Mesendoderm (in vitro differentiated cells): Measurements from ENCODE around the gene GOLGA8N.
"Not testable (repeated sequence)": the region's sequence is repeated elsewhere in the genome, so short reads cannot be mapped to it uniquely, and the experiment has no call there.

ENCODE experiments used
- DNase-seq: peaks from one replicate; pipeline ENCODE4 v3.0.0; 2013
- H2AK5ac ChIP-seq: 2 replicates; pipeline ENCODE4 v1.6.1; 2013; ENCODE audit warnings: low read length, inconsistent platforms
- H2BK120ac ChIP-seq: 2 replicates; pipeline ENCODE4 v1.6.1; 2013; ENCODE audit warnings: low read depth, mild to moderate bottlenecking, low read length, moderate library complexity, mixed read lengths
- H2BK15ac ChIP-seq: replicated peaks from 2 replicates; pipeline ENCODE4 v1.6.1; 2013; ENCODE audit warnings: low read depth, mild to moderate bottlenecking, moderate library complexity
- H2BK5ac ChIP-seq: 2 replicates; pipeline ENCODE4 v1.6.1; 2013; ENCODE audit warnings: low read length, inconsistent platforms
- H3K18ac ChIP-seq: 2 replicates; pipeline ENCODE4 v1.6.1; 2013; ENCODE audit warnings: mild to moderate bottlenecking, low read length, mixed read lengths
- H3K23ac ChIP-seq: one replicate; pipeline ENCODE4 v1.6.1; 2013; ENCODE audit warnings: low read length
- H3K27ac ChIP-seq: 2 replicates; pipeline ENCODE4 v1.5.1; 2013; ENCODE audit warnings: low read depth, mild to moderate bottlenecking, inconsistent platforms, low read length, moderate library complexity
- H3K27me3 ChIP-seq: 2 replicates; pipeline ENCODE4 v1.6.1; 2013; ENCODE audit warnings: low read length, control low read depth, mild to moderate bottlenecking, inconsistent platforms; ENCODE audit not compliant: insufficient read depth, poor library complexity
- H3K36me3 ChIP-seq: 2 replicates; pipeline ENCODE4 v1.6.1; 2013; ENCODE audit warnings: low read length, inconsistent platforms; ENCODE audit not compliant: control insufficient read depth, insufficient read depth
- H3K4ac ChIP-seq: one replicate; pipeline ENCODE4 v1.6.1; 2013; ENCODE audit warnings: low read depth, mild to moderate bottlenecking, low read length, moderate library complexity
- H3K4me1 ChIP-seq: 2 replicates; pipeline ENCODE4 v1.6.1; 2013; ENCODE audit warnings: low read depth, low read length, inconsistent platforms; ENCODE audit not compliant: control insufficient read depth
- H3K4me2 ChIP-seq: 2 replicates; pipeline ENCODE4 v1.6.1; 2013; ENCODE audit warnings: low read length
- H3K4me3 ChIP-seq: 2 replicates; pipeline ENCODE4 v1.5.1; 2013; ENCODE audit warnings: mild to moderate bottlenecking, low read length
- H3K56ac ChIP-seq: one replicate; pipeline ENCODE4 v1.6.1; 2013; ENCODE audit warnings: low read length
- H3K79me1 ChIP-seq: 2 replicates; pipeline ENCODE4 v1.6.1; 2013; ENCODE audit warnings: low read length, inconsistent platforms
- H3K79me2 ChIP-seq: 2 replicates; pipeline ENCODE4 v1.6.1; 2013; ENCODE audit warnings: mild to moderate bottlenecking, low read length; ENCODE audit not compliant: control insufficient read depth, insufficient read depth
- H3K9ac ChIP-seq: 2 replicates; pipeline ENCODE4 v1.6.1; 2013; ENCODE audit warnings: low read length, inconsistent platforms
- H4K5ac ChIP-seq: one replicate; pipeline ENCODE4 v1.6.1; 2013; ENCODE audit warnings: low read length
- H4K8ac ChIP-seq: one replicate; pipeline ENCODE4 v1.6.1; 2013; ENCODE audit warnings: low read depth, mild to moderate bottlenecking, control low read depth, low read length, moderate library complexity
- WGBS: extraction: QIAGEN DNeasy Blood & Tissue Kit; methylation state at CpG from one replicate; pipeline ENCODE4 v1.1.7; 2013; ENCODE audit warnings: low lambda C conversion rate, missing lambda C conversion rate; ENCODE audit not compliant: insufficient coverage; ENCODE audit errors: extremely low coverage; 5-methylcytosine and 5-hydroxymethylcytosine counted together

GOLGA8N gene

GRCh38 chr15:32615871-32616426 lies 22.7 kb downstream of the GOLGA8N start:
- not testable (repeated sequence) for H3K4me1 ChIP-seq, H3K79me1 ChIP-seq, H3K36me3 ChIP-seq, H2AK5ac ChIP-seq, H4K8ac ChIP-seq, H3K23ac ChIP-seq, H2BK15ac ChIP-seq, H3K18ac ChIP-seq, H2BK5ac ChIP-seq, H2BK120ac ChIP-seq, H3K4me2 ChIP-seq, H3K27ac ChIP-seq, H4K5ac ChIP-seq, H3K27me3 ChIP-seq
- Histone ChIP-seq H3K4ac (peak overlapping the region; percentile 77), H3K79me2 (peaks cover 19% of the 10 kb centered on the region), H3K56ac (peak overlapping the region; percentile 90), H3K4me3 (peak overlapping the region; percentile 45), H3K9ac (peak overlapping the region; percentile 74)
- peak; percentile 23 for DNase-seq
- no CpG with 5 or more reads among the region's 24 CpGs for WGBS

GRCh38 chr15:32636410-32636809 lies 43.2 kb downstream of the GOLGA8N start:
- DNase-seq, result no peak
- H3K79me2 ChIP-seq, result no peaks in the 10 kb centered on the region
- peaks cover 9% of the 10 kb centered on the region for H3K36me3 ChIP-seq
- no peak overlapping the region for H2AK5ac ChIP-seq
- WGBS, result no CpG with 5 or more reads among the region's 3 CpGs
- H2BK120ac ChIP-seq, result no peak overlapping the region
- peaks cover 1% of the 10 kb centered on the region for H3K79me1 ChIP-seq
- H4K5ac ChIP-seq, result no peak overlapping the region
- no peak overlapping the region for H3K9ac ChIP-seq
- no peak overlapping the region for H3K4me2 ChIP-seq
- no peak overlapping the region for H4K8ac ChIP-seq
- no peak overlapping the region for H3K4ac ChIP-seq
- H3K27ac ChIP-seq, result no peak overlapping the region
- no peak overlapping the region for H3K56ac ChIP-seq
- H3K4me1 ChIP-seq, result peaks cover 1% of the 10 kb centered on the region
- H3K27me3 ChIP-seq, result no peaks in the 10 kb centered on the region
- no peak overlapping the region for H3K18ac ChIP-seq
- H2BK5ac ChIP-seq, result no peak overlapping the region
- no peak overlapping the region for H3K4me3 ChIP-seq
- no peak overlapping the region for H2BK15ac ChIP-seq
- H3K23ac ChIP-seq, result no peak overlapping the region

DNA sequence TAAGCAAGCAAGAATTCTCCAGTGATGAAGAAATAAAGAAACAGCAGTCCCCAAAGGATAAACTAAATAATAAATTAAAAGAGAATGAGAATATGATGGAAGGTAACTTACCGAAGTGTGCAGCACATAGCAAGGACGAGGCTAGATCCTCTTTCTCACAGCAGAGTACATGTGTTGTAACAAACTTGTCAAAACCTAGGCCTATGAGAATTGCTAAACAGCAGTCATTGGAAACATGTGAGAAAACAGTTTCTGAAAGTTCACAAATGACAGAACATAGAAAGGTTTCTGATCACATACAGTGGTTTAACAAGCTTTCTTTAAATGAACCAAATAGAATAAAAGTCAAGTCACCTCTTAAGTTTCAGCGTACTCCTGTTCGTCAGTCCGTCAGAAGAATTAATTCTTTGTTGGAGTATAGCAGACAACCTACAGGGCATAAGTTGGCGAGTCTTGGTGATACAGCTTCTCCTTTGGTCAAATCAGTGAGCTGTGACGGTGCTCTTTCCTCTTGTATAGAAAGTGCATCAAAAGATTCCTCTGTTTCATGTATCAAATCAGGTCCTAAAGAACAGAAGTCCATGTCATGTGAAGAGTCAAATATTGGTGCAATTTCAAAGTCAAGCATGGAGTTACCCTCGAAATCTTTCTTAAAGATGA lies 43.8 kb downstream of the GOLGA8N start:
- H2BK15ac ChIP-seq, result no peak overlapping the region
- H3K27ac ChIP-seq, result no peak overlapping the region
- H3K79me1 ChIP-seq, result peaks cover 1% of the 10 kb centered on the region
- peaks cover 1% of the 10 kb centered on the region for H3K4me1 ChIP-seq
- H3K79me2 ChIP-seq, result no peaks in the 10 kb centered on the region
- no peak overlapping the region for H2BK5ac ChIP-seq
- no peak overlapping the region for H4K5ac ChIP-seq
- no peak overlapping the region for H2AK5ac ChIP-seq
- H3K4me2 ChIP-seq, result no peak overlapping the region
- H3K4ac ChIP-seq, result no peak overlapping the region
- peaks cover 9% of the 10 kb centered on the region for H3K36me3 ChIP-seq
- H3K23ac ChIP-seq, result no peak overlapping the region
- no peak overlapping the region for H4K8ac ChIP-seq
- no peak overlapping the region for H3K56ac ChIP-seq
- no peak overlapping the region for H3K4me3 ChIP-seq
- no peak overlapping the region for H2BK120ac ChIP-seq
- WGBS, result no CpG with 5 or more reads among the region's 8 CpGs
- no peak overlapping the region for H3K9ac ChIP-seq
- H3K18ac ChIP-seq, result no peak overlapping the region
- no peak for DNase-seq
- no peaks in the 10 kb centered on the region for H3K27me3 ChIP-seq

DNA sequence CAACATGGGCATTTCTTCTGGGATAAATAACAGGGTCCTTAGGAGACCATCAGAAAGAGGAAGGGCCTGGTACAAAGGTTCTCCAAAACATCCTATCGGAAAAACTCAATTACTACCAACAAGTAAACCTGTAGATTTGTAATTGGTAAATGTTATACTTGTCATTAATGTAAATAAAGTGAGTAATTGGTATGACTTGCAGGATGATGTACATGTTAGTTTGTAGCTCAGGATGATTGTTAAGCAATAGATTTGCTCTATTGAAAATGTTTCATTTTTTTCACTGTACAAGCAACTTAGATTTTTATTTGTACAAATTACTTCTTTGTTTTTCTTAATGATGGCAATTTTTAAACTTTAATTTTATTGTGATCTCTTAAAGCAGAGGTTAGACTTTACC lies 44.4 kb downstream of the GOLGA8N start:
- H3K27me3 ChIP-seq, result no peaks in the 10 kb centered on the region
- no peak overlapping the region for H2AK5ac ChIP-seq
- H3K56ac ChIP-seq, result no peak overlapping the region
- peaks cover 4% of the 10 kb centered on the region for H3K4me1 ChIP-seq
- no peak overlapping the region for H3K9ac ChIP-seq
- no peak overlapping the region for H2BK120ac ChIP-seq
- no peak for DNase-seq
- H3K23ac ChIP-seq, result no peak overlapping the region
- H4K5ac ChIP-seq, result no peak overlapping the region
- no peak overlapping the region for H2BK5ac ChIP-seq
- H3K27ac ChIP-seq, result no peak overlapping the region
- H3K79me1 ChIP-seq, result peaks cover 1% of the 10 kb centered on the region
- H3K4ac ChIP-seq, result no peak overlapping the region
- no peaks in the 10 kb centered on the region for H3K79me2 ChIP-seq
- peaks cover 9% of the 10 kb centered on the region for H3K36me3 ChIP-seq
- H3K4me3 ChIP-seq, result no peak overlapping the region
- no peak overlapping the region for H3K4me2 ChIP-seq
- no CpG with 5 or more reads among the region's 1 CpG for WGBS
- H4K8ac ChIP-seq, result no peak overlapping the region
- no peak overlapping the region for H2BK15ac ChIP-seq
- H3K18ac ChIP-seq, result no peak overlapping the region

- Histone ChIP-seq H3K4me2 (peak within 1 kb of the TSS; percentile 66), H3K4me1 (peaks cover 5% of the 10 kb centered on the region), H3K56ac (peak within 1 kb of the TSS; percentile 44), H3K79me1 (no peaks in the 10 kb centered on the region), H3K27ac (peak within 1 kb of the TSS; percentile 14), H4K8ac (no peak within 1 kb of the TSS), H3K79me2 (no peaks in the 10 kb centered on the region), H2BK120ac (no peak within 1 kb of the TSS), H4K5ac (no peak within 1 kb of the TSS), H2BK15ac (no peak within 1 kb of the TSS), H2AK5ac (no peak within 1 kb of the TSS), H3K9ac (peak within 1 kb of the TSS; percentile 38), H3K4me3 (no peak within 1 kb of the TSS), H3K36me3 (peaks cover 4% of the 10 kb centered on the region), H2BK5ac (no peak within 1 kb of the TSS), H3K18ac (no peak within 1 kb of the TSS), H3K27me3 (no peaks in the 10 kb centered on the region), H3K23ac (no peak within 1 kb of the TSS), H3K4ac (no peak within 1 kb of the TSS)
- no CpG with 5 or more reads among the region's 22 CpGs for WGBS
- DNase-seq, result peak; percentile 85
Measured at GRCh38 chr15:32641517-32642059, 48.3 kb downstream of the GOLGA8N start, which contains the start of gene SCG5. TSS of gene SCG5 (plus strand) at chr15:32641710. CDS start at chr15:32643593, 1,883 bp downstream.
